A549 (cell line): Measurements from ENCODE around the gene ZNF664. TPM values are rescaled to one million over a fixed set of nuclear protein-coding genes. Genes with fewer than 3 reads are reported as not detected.

Experiments
- ATAC-seq, 2 experiments: fragments of 200-7000 bp in 1 of 2; fragments of >200 bp in 1 of 2; cut with Nextera tagmentation in 1 of 2; cut with Tn5 transposase in 1 of 2; 3 replicates each; pipeline versions ENCODE4 v1.8.0 to v1.9.1; 2018 to 2020; ENCODE audit warnings: mild to moderate bottlenecking in 1 of 2, moderate library complexity in 1 of 2
- CTCF ChIA-PET: fragments of 300-600 bp; sonication (Branson Sonifier 250); formaldehyde crosslinking; extraction: SDS; loops from one replicate; lab custom pipeline; 2021; ENCODE audit warnings: antibody characterized with exemption, inconsistent platforms; lab: Yijun Ruan, JAX
- POLR2A ChIA-PET: fragments of 350-600 bp; formaldehyde crosslinking; extraction: SDS; loops from one replicate; lab custom pipeline; 2021; ENCODE audit warnings: antibody characterized with exemption, inconsistent platforms; lab: Yijun Ruan, JAX
- DNase-seq, 2 experiments: peaks; one replicate each; pipeline versions ENCODE4 v3.0.0 to v3.0.0-alpha.2; 2011 to 2016; ENCODE audit warnings: low read depth in 1 of 2, low spot score in 1 of 2
- FAIRE-seq: peaks from 2 replicates; lab custom pipeline; 2011; peaks lifted over from hg19 to GRCh38; lab: Jason Lieb, UNC
- H3K27ac ChIP-seq, 2 experiments: fragments of >200 bp; sonication (Bioruptor Twin); formaldehyde crosslinking; 3 replicates each; pipeline ENCODE4 v1.5.1; 2016 to 2017
- H3K4me1 ChIP-seq: fragments of >200 bp; sonication (Bioruptor Twin); formaldehyde crosslinking; 3 replicates; pipeline ENCODE4 v1.6.1; 2016
- H3K4me2 ChIP-seq: fragments of >200 bp; sonication (Bioruptor Twin); formaldehyde crosslinking; 3 replicates; pipeline ENCODE4 v1.6.1; 2016
- H3K4me3 ChIP-seq: fragments of >200 bp; sonication (Bioruptor Twin); formaldehyde crosslinking; 3 replicates; pipeline ENCODE4 v1.5.1; 2016
- H3K9me3 ChIP-seq: fragments of >200 bp; sonication (Bioruptor Twin); formaldehyde crosslinking; 3 replicates; pipeline ENCODE4 v1.6.1; 2016
- CBX2 ChIP-seq: fragments of 200-600 bp; sonication (generic); IDR thresholded peaks from 2 replicates; pipeline ENCODE4 v1.6.1; 2016; ENCODE audit warnings: low read depth, mild to moderate bottlenecking, borderline replicate concordance
- CBX8 ChIP-seq: fragments of 200-600 bp; sonication (generic); IDR thresholded peaks from 2 replicates; pipeline ENCODE4 v1.6.1; 2016
- CEBPB ChIP-seq, 2 experiments: fragments of >200 bp in 1 of 2; sonication (Bioruptor Twin) in 1 of 2; formaldehyde crosslinking in 1 of 2; IDR thresholded peaks; 2 replicates each; pipeline ENCODE4 v1.6.1; 2012 to 2016
- CTCF ChIP-seq: fragments of >200 bp; sonication (Bioruptor Twin); formaldehyde crosslinking; IDR thresholded peaks from 3 replicates; pipeline ENCODE4 v1.5.1; 2016
- E2F6 ChIP-seq: IDR thresholded peaks from 2 replicates; pipeline ENCODE4 v1.6.1; 2012; ENCODE audit warnings: low read depth, borderline replicate concordance
- EHF ChIP-seq: fragments of 250-450 bp; sonication (Bioruptor Pico); IDR thresholded peaks from 2 replicates; pipeline ENCODE4 v1.5.0; 2020; ENCODE audit warnings: mild to moderate bottlenecking
- EHMT2 ChIP-seq: fragments of 200-600 bp; sonication (generic); IDR thresholded peaks from 2 replicates; pipeline ENCODE4 v1.6.1; 2016; ENCODE audit warnings: antibody characterized with exemption, low read depth, mild to moderate bottlenecking, moderate library complexity
- EP300 ChIP-seq, 2 experiments: fragments of >200 bp; sonication (Bioruptor Twin); formaldehyde crosslinking; IDR thresholded peaks; 2 replicates in 1 of 2; 3 replicates in 1 of 2; pipeline ENCODE4 v1.6.1; 2016 to 2017
- ESRRA ChIP-seq: fragments of 150-350 bp; IDR thresholded peaks from 2 replicates; pipeline ENCODE4 v1.6.1; 2014; ENCODE audit warnings: mild to moderate bottlenecking, low read length, borderline replicate concordance
- FOSB ChIP-seq: fragments of 250-450 bp; sonication (Bioruptor Pico); IDR thresholded peaks from 2 replicates; pipeline ENCODE4 v1.5.0; 2020; ENCODE audit warnings: mild to moderate bottlenecking, moderate library complexity
- FOSL2 ChIP-seq, 2 experiments: fragments of 450-650 bp in 1 of 2; fragments of >200 bp in 1 of 2; sonication (Bioruptor Twin) in 1 of 2; formaldehyde crosslinking; IDR thresholded peaks; 2 replicates each; pipeline versions ENCODE4 v1.5.0 to v1.6.1; 2016 to 2020; ENCODE audit warnings: mild to moderate bottlenecking in 1 of 2, moderate library complexity in 1 of 2
- HES2 ChIP-seq: fragments of >200 bp; sonication (Bioruptor Twin); formaldehyde crosslinking; IDR thresholded peaks from 2 replicates; pipeline ENCODE4 v1.6.1; 2016
- HMGXB4 ChIP-seq: fragments of 250-450 bp; sonication (Bioruptor Pico); IDR thresholded peaks from 2 replicates; pipeline ENCODE4 v1.5.0; 2021; ENCODE audit warnings: mild to moderate bottlenecking, moderate library complexity, borderline replicate concordance
- HOXB13 ChIP-seq: fragments of 250-450 bp; sonication (Bioruptor Pico); IDR thresholded peaks from 2 replicates; pipeline ENCODE4 v1.5.0; 2020; ENCODE audit warnings: low read depth, mild to moderate bottlenecking, moderate library complexity
- HOXB5 ChIP-seq: fragments of 250-450 bp; sonication (Bioruptor Pico); IDR thresholded peaks from 2 replicates; pipeline ENCODE4 v1.5.0; 2020; ENCODE audit warnings: mild to moderate bottlenecking, moderate library complexity
- KDM1A ChIP-seq: fragments of 200-600 bp; sonication (generic); IDR thresholded peaks from 2 replicates; pipeline ENCODE4 v1.6.1; 2016; ENCODE audit warnings: low read depth, mild to moderate bottlenecking
- MAX ChIP-seq: IDR thresholded peaks from 2 replicates; pipeline ENCODE4 v1.6.1; 2012
- MAZ ChIP-seq: fragments of 150-350 bp; IDR thresholded peaks from 2 replicates; pipeline ENCODE4 v1.6.1; 2014; ENCODE audit warnings: antibody characterized with exemption, low read depth, low read length, borderline replicate concordance
- MYC ChIP-seq: IDR thresholded peaks from 2 replicates; pipeline ENCODE4 v1.6.1; 2012; ENCODE audit warnings: mild to moderate bottlenecking, inconsistent platforms, low read length, improper control_type of control experiment, borderline replicate concordance
- NFE2L2 ChIP-seq: fragments of 150-350 bp; conservative IDR thresholded peaks from 2 replicates; pipeline ENCODE4 v1.6.1; 2014; ENCODE audit warnings: low read length
- NR3C1 ChIP-seq: fragments of >200 bp; sonication (Bioruptor Twin); formaldehyde crosslinking; IDR thresholded peaks from 3 replicates; pipeline ENCODE4 v1.6.1; 2017
- PHF8 ChIP-seq: fragments of 200-600 bp; sonication (generic); IDR thresholded peaks from 2 replicates; pipeline ENCODE4 v1.6.1; 2016; ENCODE audit warnings: low read depth, mild to moderate bottlenecking, antibody characterized with exemption, moderate library complexity, borderline replicate concordance
- RARB ChIP-seq: fragments of 250-450 bp; sonication (Bioruptor Pico); IDR thresholded peaks from 2 replicates; pipeline ENCODE4 v1.8.0; 2021; ENCODE audit warnings: mild to moderate bottlenecking, moderate library complexity
- RFX5 ChIP-seq: fragments of 450-650 bp; IDR thresholded peaks from 2 replicates; pipeline ENCODE4 v1.7.1; 2014; ENCODE audit warnings: antibody characterized with exemption, mild to moderate bottlenecking, moderate library complexity
- RNF2 ChIP-seq: fragments of 200-600 bp; sonication (generic); IDR thresholded peaks from 2 replicates; pipeline ENCODE4 v1.6.1; 2016; ENCODE audit warnings: low read depth, mild to moderate bottlenecking, antibody characterized with exemption, moderate library complexity, borderline replicate concordance
- SMC3 ChIP-seq: fragments of >200 bp; sonication (Bioruptor Twin); formaldehyde crosslinking; IDR thresholded peaks from 3 replicates; pipeline ENCODE4 v1.6.1; 2018; ENCODE audit warnings: inconsistent platforms
- TP53 ChIP-seq: fragments of 250-450 bp; sonication (Bioruptor Pico); IDR thresholded peaks from 2 replicates; pipeline ENCODE4 v1.5.0; 2021; ENCODE audit warnings: mild to moderate bottlenecking, moderate library complexity
- ZC3H11A ChIP-seq: fragments of 450-650 bp; IDR thresholded peaks from 2 replicates; pipeline ENCODE4 v1.6.1; 2014; ENCODE audit warnings: antibody characterized with exemption, mild to moderate bottlenecking
- ZNF302 ChIP-seq: fragments of 250-450 bp; sonication (Bioruptor Pico); IDR thresholded peaks from 2 replicates; pipeline ENCODE4 v1.9.0; 2021; ENCODE audit warnings: inconsistent platforms, mild to moderate bottlenecking, moderate library complexity
- WGBS: methylation state at CpG from one replicate; pipeline ENCODE4 v1.1.6; 2017; ENCODE audit errors: missing lambda C conversion rate; 5-methylcytosine and 5-hydroxymethylcytosine counted together
- polyA plus RNA-seq, 4 experiments: library from polyadenylated mRNA; depleted of rRNA in 3 of 4; stranded (reverse); fragments of >200 nt; fragmentation: RNase III in 1 of 4; extraction: RNeasy Plus Mini Kit Qiagen cat#74134 plus additional on column Dnase treatment in 1 of 4; gene quantifications; 2 replicates in 3 of 4; 3 replicates in 1 of 4; pipeline ENCODE4 v1.2.3, GENCODE V29; 2011 to 2017

Gene ZNF664
- polyA plus RNA-seq, 2 of the 4 experiments (the other 2 are of a cell fraction) = 88.3 to 112 TPM

- Histone ChIP-seq H3K9me3 (no peaks in the 10 kb centered on the region), H3K4me1 (no peaks in the 10 kb centered on the region), H3K27ac (no peak overlapping the region), H3K4me3 (no peak overlapping the region), H3K4me2 (no peak overlapping the region)
- CTCF ChIA-PET = interaction anchor here (1.1 to 1.8 kb wide), 2 partner anchors 9 to 10 kb away, joined by 7 to 8 read pairs; no protein-coding TSS in a partner anchor
- no peak for TF ChIP-seq RARB (CRISPR knock-in tag)
- no peak for TF ChIP-seq E2F6
- no peak for TF ChIP-seq EHMT2
- no peak for TF ChIP-seq RFX5
- TF ChIP-seq ESRRA = no peak
- no peak for TF ChIP-seq ZNF302
- TF ChIP-seq FOSL2 (IDR thresholded peaks at IDR 0.05) = no peak
- no peak for TF ChIP-seq FOSL2 (CRISPR knock-in tag; IDR thresholded peaks at IDR 0.05)
- no peak for TF ChIP-seq TP53
- no peak for TF ChIP-seq MAZ
- no peak for TF ChIP-seq CBX2
- no peak for TF ChIP-seq NR3C1
- no peak for TF ChIP-seq CBX8
- TF ChIP-seq HOXB5 (CRISPR knock-in tag) = no peak
- TF ChIP-seq SMC3 = no peak
- no peak for TF ChIP-seq FOSB (CRISPR knock-in tag)
- no peak for FAIRE-seq
- POLR2A ChIA-PET = no interaction called here
- no peak for DNase-seq
- no peak for ATAC-seq
- 86% methylated on average over 16 of the region's 16 CpGs for WGBS
These were observed 33.0 kb upstream of the ZNF664 start for GRCh38 chr12:123939716-123940626.

- WGBS = 96% methylated on average over 9 of the region's 9 CpGs
- no peak for FAIRE-seq
- Histone ChIP-seq H3K27ac (no peak overlapping the region), H3K9me3 (no peaks in the 10 kb centered on the region), H3K4me2 (no peak overlapping the region), H3K4me3 (no peak overlapping the region), H3K4me1 (no peaks in the 10 kb centered on the region)
- ChIA-PET CTCF (no interaction called here), POLR2A (no interaction called here)
- ATAC-seq = no peak
- no peak for DNase-seq
- TF ChIP-seq MYC (no peak), CEBPB (IDR thresholded peaks at IDR 0.05) (no peak), EHF (CRISPR knock-in tag) (no peak), KDM1A (no peak), PHF8 (no peak), EP300 (IDR thresholded peaks at IDR 0.05) (no peak), NFE2L2 (no peak), HOXB13 (CRISPR knock-in tag) (no peak), MAX (no peak), E2F6 (no peak), CTCF (no peak), HES2 (no peak), RARB (CRISPR knock-in tag) (no peak), HMGXB4 (CRISPR knock-in tag) (no peak), ZC3H11A (no peak), RNF2 (no peak)
These were observed 32.4 kb upstream of the ZNF664 start for GRCh38 chr12:123940627-123940966.
